WI38 (cell line): ENCODE results near the gene CCNY.
"Not testable (repeated sequence)": the region's sequence is repeated elsewhere in the genome, so short reads cannot be mapped to it uniquely, and the experiment has no call there.

ENCODE experiments used
- H3K4me3 ChIP-seq: 2 replicates; pipeline ENCODE4 v1.5.1; 2011; ENCODE audit warnings: low read depth, mild to moderate bottlenecking, control low read depth, low read length
- CTCF ChIP-seq: IDR thresholded peaks from 2 replicates; pipeline ENCODE4 v1.5.1; 2012; ENCODE audit warnings: low read depth, mild to moderate bottlenecking, control low read depth, low read length

Gene CCNY

GRCh38 chr10:35352097-35352496, 15.8 kb downstream of the CCNY start:
- H3K4me3 ChIP-seq: no peak overlapping the region
- TF ChIP-seq CTCF: no peak

- no peak for TF ChIP-seq CTCF
- H3K4me3 ChIP-seq: no peak overlapping the region
These were observed 16.2 kb downstream of the CCNY start for GRCh38 chr10:35352512-35352911.

- H3K4me3 ChIP-seq: no peak overlapping the region
- no peak for TF ChIP-seq CTCF
These were observed 17.1 kb downstream of the CCNY start for GRCh38 chr10:35353395-35353794.

GRCh38 chr10:35353805-35354204, 17.5 kb downstream of the CCNY start:
- H3K4me3 ChIP-seq: no peak overlapping the region
- TF ChIP-seq CTCF: no peak

- not testable (repeated sequence) for H3K4me3 ChIP-seq
These were observed 17.9 kb downstream of the CCNY start for GRCh38 chr10:35354257-35354656.

- H3K4me3 ChIP-seq: no peak overlapping the region
- TF ChIP-seq CTCF: no peak
These were observed 19.8 kb downstream of the CCNY start for GRCh38 chr10:35355971-35356724.

GRCh38 chr10:35356725-35357092, 20.4 kb downstream of the CCNY start:
- no peak for TF ChIP-seq CTCF
- no peak overlapping the region for H3K4me3 ChIP-seq

- H3K4me3 ChIP-seq: no peak overlapping the region
- TF ChIP-seq CTCF: no peak
These were observed 22.7 kb downstream of the CCNY start for GRCh38 chr10:35359056-35359455.
